ENCODE results near the gene DHRS2.
"Not testable (repeated sequence)": the region's sequence is repeated elsewhere in the genome, so short reads cannot be mapped to it uniquely, and the experiment has no call there.

DHRS2 gene

GRCh38 chr14:23634698-23635412, 1.3 kb upstream of the DHRS2 start:
- not testable (repeated sequence) for DNase-seq

GRCh38 chr14:23637312-23637654, 1.1 kb downstream of the DHRS2 start:
- not testable (repeated sequence) for DNase-seq

GRCh38 chr14:23637655-23638413, 1.7 kb downstream of the DHRS2 start:
- DNase-seq, result not testable (repeated sequence)

DNA sequence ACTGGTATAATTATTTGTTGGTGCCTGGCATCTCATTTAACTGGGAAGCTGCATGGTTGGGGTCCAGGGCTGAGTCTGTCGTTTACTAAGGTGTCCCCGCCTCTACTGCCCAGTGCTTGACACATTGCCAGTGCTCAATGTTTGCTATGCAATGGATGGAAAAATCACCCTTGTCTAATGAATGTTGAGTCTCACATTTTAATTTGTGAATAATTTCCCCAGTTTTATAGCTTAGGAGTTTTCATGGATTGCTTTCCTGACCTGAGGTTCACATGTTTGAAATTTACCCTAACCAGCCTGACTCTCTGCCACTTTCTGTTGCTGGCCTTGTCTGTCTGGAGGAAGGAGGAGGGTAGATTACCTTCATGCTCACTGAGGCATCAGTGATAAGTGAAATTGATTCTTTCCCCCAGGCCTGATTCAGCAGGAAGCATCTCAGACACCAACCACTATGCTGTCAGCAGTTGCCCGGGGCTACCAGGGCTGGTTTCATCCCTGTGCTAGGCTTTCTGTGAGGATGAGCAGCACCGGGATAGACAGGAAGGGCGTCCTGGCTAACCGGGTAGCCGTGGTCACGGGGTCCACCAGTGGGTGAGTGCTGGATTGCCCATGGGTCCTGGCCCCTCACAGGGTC, 2.4 kb downstream of the DHRS2 start:
- DNase-seq, result no peak

DNA sequence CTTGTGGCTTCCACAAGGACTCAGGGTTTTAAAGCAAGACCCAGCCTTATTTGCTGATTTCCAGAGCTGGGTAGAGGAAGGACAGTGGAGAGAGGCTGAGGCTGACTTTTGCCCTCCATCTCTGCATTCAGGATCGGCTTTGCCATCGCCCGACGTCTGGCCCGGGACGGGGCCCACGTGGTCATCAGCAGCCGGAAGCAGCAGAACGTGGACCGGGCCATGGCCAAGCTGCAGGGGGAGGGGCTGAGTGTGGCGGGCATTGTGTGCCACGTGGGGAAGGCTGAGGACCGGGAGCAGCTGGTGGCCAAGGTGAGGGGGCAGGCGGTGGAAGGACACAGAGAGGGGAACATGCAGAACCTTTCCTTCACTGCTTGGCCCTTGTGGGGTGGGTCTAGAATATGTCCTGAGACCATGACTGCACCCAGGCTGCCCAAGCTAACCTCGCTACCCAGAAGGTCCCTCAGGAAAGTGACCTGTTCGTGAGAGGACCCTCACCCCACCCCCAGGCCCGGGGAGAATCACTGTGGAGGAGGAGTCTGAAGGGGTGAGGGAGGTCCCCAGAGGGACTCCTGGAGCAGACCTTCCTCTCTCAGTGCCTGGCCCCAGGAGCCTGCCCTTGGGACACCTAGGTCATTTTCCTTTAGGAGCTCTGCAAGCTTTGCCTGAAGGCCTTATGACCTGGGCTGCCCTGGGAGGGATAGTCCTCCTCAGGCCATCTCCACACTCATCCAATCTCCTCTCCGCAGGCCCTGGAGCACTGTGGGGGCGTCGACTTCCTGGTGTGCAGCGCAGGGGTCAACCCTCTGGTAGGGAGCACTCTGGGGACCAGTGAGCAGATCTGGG, 3.1 kb downstream of the DHRS2 start:
- DNase-seq, result no peak

DNA sequence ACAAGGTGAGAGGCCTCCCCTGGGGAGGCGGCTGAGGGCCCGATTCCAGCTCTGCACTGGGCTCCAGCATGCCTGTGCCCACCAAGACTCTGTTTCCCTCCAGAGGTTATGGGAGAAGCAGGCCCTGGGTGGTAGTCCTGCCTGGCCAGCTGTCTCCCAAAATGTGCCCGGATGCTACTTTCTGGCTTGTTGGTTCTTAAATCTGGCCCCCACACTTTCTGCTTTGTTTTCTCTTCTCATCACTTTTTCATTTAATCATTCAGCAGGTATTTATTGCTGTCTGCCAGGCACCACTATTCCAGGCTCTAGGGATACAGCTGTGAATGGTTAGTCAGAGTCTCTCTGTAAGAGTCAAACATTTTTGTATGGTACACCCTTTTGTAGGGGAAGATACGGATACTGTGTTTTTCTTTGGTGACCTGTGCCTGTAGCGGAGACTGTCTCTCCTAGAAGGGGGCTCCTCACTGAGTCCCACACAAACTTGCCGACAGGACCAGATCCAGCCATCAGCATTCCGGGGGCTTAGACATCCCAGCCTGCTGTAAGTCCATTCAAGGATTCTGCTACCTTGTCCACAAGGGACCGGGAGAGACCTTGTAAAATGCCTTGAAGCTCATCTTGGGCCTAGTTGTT, 3.8 kb downstream of the DHRS2 start:
- no peak for DNase-seq

GRCh38 chr14:23640524-23641141, 4.5 kb downstream of the DHRS2 start:
- no peak for DNase-seq

- DNase-seq, result no peak
Observed at GRCh38 chr14:23641180-23641914, 5.2 kb downstream of the DHRS2 start.

GRCh38 chr14:23641915-23642588, 5.9 kb downstream of the DHRS2 start:
- no peak for DNase-seq

- DNase-seq, result no peak
Observed at GRCh38 chr14:23643533-23644194, 7.5 kb downstream of the DHRS2 start.

- no peak for DNase-seq
Observed at GRCh38 chr14:23644195-23644918, 8.2 kb downstream of the DHRS2 start.

DNA sequence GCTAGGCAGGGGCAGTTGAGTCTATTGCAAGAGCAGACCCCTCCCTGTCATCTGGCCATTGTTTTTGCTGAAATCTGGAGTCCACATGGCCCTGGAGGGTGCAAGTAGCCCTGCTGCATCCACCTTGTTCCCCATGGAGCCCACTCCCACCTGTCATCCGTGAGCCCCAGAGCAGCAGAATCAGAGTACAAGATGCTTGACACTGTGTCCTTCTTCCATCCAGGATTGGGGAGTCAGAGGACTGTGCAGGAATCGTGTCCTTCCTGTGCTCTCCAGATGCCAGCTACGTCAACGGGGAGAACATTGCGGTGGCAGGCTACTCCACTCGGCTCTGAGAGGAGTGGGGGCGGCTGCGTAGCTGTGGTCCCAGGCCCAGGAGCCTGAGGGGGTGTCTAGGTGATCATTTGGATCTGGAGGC, 8.8 kb downstream of the DHRS2 start:
- no peak for DNase-seq

- DNase-seq, result no peak
Observed at GRCh38 chr14:23645504-23645811, 9.3 kb downstream of the DHRS2 start.

DNA sequence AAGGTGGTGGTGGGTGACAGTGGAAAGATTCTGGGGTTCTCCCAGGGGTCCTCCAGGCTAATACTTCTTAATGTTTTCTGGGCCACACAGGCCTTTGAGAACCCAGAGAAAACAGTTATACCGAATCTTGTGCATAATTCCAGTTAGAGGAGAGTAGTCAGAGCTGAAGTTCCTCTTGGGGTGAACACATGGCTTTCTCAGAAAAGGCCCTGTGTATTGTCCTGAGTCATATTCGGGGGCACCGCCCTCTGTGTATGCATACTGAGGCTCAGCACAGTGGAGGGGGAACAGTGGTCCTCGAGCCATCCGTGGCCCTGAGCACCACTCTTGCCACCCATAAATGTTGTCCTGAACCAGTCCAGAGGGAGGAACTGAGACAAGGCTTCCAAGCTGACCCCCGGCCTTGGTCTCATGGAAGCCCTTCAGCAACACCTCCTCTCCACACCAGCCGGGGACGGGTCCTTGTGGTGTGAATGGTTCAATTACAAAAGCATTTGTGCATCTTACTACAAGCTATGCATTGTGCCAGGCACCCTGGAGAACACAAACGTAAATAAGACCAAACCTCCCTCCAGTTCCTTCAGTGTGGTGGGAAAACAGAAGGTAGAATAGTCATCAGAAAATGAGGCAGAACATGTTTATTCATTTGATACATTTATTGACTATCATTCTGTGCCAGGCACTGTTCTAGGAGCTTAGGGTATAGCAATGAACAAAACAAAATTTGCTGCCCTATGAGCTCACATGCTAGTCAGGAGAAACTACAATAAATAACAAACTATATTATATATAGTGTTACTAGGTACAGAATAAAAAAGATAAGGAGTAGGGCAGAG, 9.9 kb downstream of the DHRS2 start:
- DNase-seq, result no peak

GRCh38 chr14:23646648-23647549, 10.7 kb downstream of the DHRS2 start:
- no peak for DNase-seq

DNA sequence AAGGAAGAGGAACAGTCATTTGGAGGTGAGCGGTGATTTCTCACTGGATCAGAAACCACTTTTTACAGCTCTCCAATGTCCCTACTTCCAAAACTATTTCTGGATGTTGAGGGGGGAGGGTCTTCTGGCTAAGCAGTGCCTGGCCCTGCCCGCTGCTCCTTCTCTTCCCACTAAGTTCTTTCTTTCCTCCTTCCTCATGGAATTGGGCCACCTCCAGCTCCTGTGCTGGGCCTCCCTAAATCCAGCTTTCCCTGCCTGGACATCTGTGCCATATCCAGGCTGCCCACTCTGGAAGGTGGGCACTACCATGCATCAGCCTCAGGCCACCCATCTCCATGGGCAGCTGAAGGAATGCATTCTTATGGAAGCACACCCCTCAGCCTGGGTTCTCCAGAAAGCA, 11.5 kb downstream of the DHRS2 start:
- DNase-seq, result no peak

DNA sequence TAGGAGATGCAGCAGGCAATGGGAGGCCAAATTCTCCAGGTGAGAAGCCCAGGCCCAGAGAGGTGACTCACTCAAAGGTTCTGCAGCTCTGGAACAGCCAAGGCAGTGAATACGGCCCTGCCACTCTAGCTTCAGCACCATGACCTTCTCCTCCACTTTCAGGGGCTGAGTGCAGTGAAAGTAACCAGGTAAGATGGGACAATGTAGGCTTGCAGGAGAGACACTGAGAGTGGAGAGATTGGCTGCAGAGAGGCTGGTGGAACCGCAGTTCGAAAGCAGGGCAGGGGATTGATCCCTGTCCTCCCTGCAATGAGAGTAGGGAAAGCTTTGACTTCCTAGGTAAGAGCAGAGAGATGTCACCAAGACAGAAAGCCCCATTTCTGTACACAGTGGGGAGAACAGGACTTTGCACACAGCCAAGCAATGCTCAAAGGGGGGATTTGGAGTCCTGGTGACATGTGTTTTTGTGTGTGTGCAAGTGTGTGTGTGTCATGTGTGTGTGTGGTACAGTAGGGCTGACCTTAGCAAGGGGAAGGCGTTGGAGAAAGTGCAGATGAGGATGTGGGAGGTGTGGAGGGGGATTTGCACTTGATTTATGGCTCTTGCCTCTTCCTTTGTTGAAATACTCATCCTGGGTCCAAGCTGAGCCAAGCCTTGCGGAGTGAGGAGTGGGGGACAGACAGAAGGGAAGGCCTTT, 12.7 kb downstream of the DHRS2 start:
- DNase-seq, result no peak

Data from stimulated activated CD4-positive, alpha-beta T cell treated with anti-CD3 and anti-CD28 coated beads, Interleukin-12 subunit alpha, Interleukin-12 subunit beta, amount 100 ng/mL, for 4 hours (primary cell).